ENCODE measurements around the gene CCDC51.

Gene CCDC51

DNA sequence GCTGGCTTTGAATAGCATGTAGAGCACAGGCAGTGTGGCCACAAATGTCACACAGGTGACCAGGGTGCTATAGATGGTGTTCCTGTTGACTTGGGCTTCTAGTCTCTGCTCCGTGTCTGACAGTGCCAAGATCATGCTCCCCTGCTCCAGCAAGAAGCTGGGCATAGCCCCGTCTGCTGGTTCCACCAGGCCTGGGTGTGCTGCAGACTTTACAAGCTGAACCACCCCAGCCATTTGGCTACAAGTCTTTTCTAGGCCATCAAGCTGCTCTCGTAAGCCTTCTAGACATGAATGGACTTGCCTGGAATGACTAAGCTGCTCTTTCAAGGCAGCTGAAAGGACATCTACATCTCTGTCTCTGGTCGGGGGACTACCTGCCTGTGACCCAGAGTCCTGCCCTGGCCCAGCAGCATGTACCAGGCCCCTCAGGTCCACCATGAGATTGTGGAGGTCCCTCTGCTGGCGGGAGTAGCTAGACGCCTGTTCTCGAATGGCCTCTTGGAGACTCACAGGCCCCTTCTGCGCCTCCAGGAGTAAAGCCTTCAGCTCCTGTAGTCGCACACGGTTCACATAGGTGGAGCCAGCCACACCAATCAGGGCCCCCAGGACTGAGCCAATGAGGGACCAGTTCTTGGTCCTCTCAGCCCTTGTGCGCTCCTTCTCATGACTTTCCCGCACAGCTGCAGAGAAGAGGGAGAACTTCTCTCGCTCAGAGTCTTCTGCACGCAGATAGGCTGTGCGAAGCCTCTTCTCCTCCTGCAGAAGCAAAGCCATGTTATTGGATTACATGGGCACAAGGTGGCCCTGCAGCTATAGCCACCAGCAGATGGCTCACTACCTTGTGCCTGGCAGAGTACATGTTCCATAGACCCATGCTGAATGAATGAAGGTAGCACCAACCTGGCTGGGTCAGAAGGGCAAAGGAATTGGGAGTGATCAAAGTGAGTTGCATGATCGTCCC is 7.2 kb downstream of the CCDC51 start:
- DNase-seq, result no peak

DNA sequence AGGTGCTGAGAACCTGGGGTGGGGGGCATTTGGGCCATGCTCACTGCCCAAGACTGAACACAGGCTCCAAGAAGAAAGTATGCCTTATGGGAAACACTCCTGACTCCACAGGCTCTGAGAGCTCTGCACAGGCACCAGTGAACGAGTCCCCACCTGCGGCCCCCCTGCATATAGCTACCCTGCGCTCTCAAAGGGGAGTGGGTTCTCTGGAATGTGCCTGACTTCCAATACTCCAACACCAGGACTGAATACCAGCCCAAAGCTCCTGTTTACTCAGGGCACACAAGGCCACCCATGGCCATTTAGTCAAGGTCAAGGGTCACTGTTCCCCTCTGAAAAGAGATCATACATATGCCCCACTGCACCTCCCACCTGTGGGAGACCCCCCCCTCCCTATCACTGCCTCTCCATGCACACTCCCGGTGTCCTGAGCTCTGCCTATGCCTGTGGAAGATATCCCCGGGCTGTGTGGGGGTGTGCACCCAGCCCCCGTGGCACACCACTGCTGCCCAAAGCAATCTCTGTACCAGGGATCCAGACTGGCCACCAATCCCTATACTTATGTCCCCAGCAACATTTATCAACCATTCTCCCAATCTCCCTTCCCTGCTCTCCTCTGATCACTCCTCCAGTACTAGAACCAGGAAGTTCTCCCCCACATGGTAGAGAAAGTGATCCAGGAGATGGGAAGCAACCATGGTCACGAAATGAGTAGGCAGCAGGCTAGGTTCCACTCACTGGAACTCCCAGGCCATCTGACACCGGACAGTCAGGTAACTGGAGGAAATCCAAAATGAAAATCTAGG is 8.5 kb downstream of the CCDC51 start:
- DNase-seq, result no peak

- no peak for DNase-seq
Measured at GRCh38 chr3:48430708-48431101, 9.2 kb downstream of the CCDC51 start.

DNA sequence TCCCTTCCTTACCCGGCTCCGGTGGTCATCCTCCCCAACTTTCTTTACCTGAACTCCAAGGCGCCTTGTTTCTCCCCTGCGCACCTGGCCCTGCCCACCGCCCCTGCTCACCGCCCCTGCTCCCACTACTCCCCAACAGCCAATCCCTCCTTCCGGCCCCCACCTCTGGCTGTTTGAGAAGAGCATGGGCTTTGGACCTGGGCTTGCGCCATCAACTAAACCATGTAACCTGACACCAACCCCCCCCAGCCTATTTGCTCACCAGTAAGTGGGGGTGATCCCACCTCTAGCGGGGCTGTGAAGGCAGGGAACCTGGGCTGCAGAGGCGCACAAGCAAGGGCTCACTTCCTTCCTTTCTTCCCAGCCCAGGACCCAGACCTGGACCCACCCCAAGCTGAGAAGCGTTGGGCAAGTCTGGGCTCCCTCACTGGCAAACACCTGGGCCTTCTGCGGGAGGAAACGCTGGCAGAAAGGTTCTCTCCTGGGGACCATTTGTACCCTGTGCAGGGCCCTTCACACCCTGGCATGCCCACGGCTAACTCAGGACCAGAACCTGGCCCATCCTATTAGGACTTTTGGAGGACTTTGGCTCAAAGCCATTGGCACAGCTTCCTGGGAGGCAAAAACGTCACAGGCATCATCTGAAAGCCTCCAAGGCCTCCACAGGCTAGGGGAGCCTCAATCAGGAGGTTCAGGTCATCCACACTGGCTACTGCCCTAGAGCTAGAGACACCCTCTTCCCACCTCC is 9.8 kb downstream of the CCDC51 start, which contains the start of gene PLXNB1:
Gene PLXNB1, minus strand, starts transcription at position 127 of the 748 bp plus-strand sequence. CDS start 5,475 bp downstream, outside the sequence.
- DNase-seq, result peak; percentile 66

DNA sequence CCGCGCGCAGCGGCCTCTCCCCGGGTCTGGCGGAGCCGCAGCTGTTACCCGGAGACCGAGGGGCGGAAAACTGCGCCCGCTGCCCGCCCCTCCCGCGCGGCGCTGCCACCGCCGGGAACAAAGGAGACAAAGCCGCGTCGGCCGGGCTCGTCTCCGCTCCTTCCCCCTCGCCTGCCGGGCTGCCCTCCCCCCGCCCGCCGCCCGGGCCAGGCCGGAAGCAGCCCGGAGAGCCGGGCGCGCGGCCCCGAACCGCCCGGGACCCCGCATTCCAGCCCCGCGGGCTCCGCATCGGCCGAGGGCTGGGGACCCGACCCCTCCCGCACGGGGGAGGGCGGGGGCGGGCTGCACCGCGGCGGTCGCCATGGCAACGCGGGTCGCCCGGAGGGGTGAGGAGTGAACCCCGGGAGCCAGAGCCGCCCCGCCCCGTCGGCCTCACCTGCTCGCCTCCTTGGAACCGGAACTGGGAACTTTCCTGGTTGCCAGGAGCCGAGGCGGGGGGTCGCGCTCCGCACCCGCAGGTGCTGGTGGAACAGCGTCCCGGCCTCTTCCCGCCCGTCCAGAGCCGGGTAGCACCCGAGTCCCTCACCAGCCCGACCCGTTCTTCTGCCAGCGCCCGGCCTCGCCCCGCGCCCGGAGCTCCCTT is 10.5 kb downstream of the CCDC51 start:
- peak; percentile 78 for DNase-seq

DNA sequence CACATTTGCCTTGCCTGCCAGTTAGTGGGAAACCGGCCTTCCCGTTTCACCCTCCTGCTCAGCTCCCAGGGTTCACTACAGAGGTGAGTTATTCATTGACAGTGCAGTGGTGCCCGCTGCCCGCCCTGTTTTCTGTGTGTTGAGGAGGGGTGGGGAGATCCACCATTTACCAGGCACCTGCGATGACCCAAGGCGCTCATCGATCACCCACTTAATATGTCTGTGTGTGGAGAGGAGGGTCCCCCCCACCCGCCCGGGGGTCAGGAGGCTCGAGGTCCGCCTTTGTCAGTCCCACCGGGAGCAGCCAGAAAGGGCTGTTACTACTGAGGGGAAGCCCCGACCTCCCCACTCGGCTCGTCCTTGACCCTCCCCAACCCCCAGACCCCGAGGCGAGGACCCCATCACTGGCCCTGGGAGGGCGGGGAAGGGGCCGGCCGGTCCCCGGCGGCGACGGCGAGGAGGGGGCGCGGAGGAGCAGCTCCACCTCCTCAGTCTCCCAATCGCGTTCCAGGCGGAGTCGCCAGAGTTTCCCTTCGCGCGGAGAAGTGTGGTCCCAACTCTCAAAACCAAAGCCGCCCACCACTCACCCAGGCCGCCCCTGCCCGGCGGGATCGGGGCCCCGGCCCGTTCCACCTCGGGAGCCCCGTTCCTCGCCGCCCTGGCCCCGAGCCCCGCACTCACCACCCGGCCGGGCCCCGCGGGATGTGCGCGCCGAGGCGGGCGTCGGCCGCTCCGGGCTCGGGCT is 11.2 kb downstream of the CCDC51 start:
- DNase-seq, result peak; percentile 4

- no peak for DNase-seq
Measured at GRCh38 chr3:48428088-48428571, 11.8 kb downstream of the CCDC51 start.

DNA sequence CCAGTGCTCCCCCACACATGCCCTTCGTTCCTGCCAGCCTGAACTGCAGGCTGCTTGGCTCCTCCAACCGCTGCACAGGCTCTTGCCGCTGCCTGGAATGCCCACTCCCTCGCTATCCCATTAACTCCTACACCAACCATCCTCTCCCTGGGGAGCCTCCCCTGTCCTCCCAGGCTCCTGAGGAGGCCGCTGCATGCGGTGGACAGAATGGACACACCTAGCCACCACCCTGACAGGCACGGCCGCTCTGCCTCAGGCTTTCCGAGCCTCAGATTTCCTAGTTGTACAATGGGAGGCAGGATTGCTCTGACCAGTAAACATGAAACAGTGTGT is 12.3 kb downstream of the CCDC51 start:
- DNase-seq, result no peak

DNA sequence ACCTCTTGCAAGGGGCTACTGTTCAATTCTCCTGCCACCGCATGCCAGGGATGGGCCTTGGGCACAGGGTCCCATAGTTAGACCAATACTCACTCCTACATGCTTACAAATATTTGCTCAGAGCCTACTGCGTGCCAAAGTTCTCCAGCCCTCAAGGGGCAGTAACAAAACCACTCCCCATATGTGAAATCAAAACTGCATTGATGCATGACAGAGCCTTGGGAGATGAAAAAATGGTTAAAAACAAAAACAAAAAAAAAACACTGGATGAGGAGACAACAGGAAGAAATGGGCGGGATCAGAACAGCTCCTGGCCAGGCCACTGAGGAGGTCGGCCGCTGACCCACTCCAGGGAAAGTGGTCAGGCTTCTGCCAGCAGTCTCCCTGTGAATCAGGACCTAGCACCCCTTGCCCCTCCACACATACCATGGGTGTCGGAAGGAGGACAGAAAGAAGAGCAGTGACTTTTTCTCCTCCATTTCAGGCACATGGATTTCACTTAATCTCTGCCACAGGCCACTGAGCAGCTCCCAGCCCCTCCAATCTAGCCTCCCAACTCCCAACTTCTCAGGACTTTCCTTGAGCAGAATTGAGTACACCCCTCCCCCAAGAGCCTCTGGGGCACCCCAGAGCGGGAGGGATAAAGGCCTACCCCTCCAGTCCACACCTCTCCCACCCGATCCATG is 12.8 kb downstream of the CCDC51 start:
- DNase-seq, result no peak

GRCh38 chr3:48426401-48426909 is 13.5 kb downstream of the CCDC51 start:
- DNase-seq, result no peak

GRCh38 chr3:48425281-48425812 is 14.6 kb downstream of the CCDC51 start:
- no peak for DNase-seq

- no peak for DNase-seq
Measured at GRCh38 chr3:48423883-48424695, 15.8 kb downstream of the CCDC51 start.

DNA sequence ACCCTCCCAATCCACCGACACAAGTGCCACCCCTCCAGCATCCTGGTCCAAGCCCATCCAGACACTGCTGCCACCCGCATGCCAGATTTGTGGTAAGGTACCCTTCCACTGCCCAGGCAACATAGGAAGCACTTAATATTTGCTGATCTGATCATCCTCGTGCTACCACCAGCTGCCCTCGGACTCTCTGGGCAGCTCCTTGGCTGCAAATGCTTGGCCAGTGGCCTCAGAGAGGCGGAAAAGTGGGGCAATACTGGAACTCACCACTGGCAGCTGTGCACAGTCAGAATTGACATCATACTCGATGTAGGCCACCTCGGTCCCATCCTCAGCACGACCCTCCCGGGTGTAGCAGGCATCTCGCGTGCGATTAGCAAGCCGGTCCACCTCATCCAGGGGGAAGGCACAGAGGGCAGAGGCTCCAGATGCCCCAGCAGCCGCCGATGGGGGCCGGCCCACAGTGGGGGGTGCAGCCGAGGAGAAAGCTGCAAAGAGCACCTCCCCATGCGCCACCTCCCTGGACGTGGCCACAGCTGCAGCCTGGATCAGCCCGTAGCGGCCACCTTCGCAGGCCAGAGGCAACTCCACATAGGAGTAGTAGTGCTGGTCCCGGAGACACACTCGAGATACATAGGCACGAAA is 16.6 kb downstream of the CCDC51 start:
- DNase-seq, result no peak

- DNase-seq, result no peak
Measured at GRCh38 chr3:48422681-48423080, 17.2 kb downstream of the CCDC51 start.

- no peak for DNase-seq
Measured at GRCh38 chr3:48422272-48422671, 17.6 kb downstream of the CCDC51 start.

- no peak for DNase-seq
Measured at GRCh38 chr3:48420561-48420960, 19.4 kb downstream of the CCDC51 start.

- no peak for DNase-seq
Measured at GRCh38 chr3:48419597-48419996, 20.3 kb downstream of the CCDC51 start.

DNA sequence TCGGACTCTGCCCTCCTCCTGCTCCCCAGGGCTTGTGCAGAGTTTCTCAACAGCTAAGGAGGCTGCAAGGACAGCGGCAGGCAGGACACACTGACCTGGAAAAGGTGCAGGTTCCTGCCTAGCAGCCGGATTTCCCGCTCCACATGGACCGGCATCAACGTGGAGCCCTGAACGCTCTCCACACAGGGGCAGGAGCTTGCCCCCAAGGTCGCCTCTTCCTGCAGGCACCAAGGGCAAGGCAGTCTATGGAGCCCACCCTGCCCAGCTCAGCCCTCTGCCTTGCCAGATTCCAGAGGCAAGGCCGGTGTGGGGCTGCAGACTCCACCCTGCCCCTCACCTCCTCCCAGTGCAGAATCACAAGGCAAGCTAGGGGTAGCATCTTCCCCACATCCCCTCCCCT is 20.8 kb downstream of the CCDC51 start:
- no peak for DNase-seq

DNA sequence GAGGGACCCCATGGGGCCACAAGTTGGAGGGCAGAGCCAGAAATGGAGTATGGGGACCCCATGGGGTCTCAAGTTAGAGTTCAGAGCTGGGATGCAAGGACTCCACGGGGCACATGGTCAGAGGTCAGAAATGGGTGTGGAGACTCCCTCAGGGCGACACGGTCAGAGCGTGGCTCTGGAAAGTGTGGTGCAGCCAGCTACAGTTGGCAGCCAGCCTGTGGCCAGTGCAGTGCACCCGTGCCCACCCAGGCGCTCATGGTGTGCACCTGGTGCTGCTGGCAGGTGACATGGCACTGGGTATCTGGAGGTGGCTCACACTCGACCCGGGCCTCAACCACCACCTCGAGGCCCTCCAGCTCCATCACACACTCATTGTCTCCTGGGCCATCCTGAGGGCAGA is 21.3 kb downstream of the CCDC51 start:
- no peak for DNase-seq
